A673 (cell line): ENCODE data around the gene BARX1. TPM values are rescaled to one million over a fixed set of nuclear protein-coding genes. Genes with fewer than 3 reads are reported as not detected.

Experiments
- BruUV-seq: library from RNA; stranded (reverse); fragments of 400-500 nt; replicated peaks from 2 replicates; lab custom pipeline; 2021; lab: Mats Ljungman, UMichigan
- CTCF ChIA-PET: fragments of 300-600 bp; sonication (Branson Sonifier 250); formaldehyde crosslinking; loops from one replicate; lab custom pipeline; 2022; ENCODE audit warnings: antibody characterized with exemption; lab: Charles Lee
- POLR2A ChIA-PET: fragments of 300-600 bp; sonication (Branson Sonifier 250); formaldehyde crosslinking; loops from one replicate; lab custom pipeline; 2022; ENCODE audit warnings: antibody characterized with exemption; ENCODE audit not compliant: low non-redundant PET; lab: Charles Lee
- DNase-seq: peaks from one replicate; pipeline ENCODE4 v3.0.0-alpha.2; 2015; ENCODE audit warnings: low spot score
- H3K27ac ChIP-seq: fragments of 200-600 bp; sonication (generic); 2 replicates; pipeline ENCODE4 v1.5.1; 2016; ENCODE audit warnings: mixed run types, low read depth, mild to moderate bottlenecking, mixed read lengths, antibody characterized with exemption, low read length; ENCODE audit not compliant: poor library complexity, severe bottlenecking
- H3K27me3 ChIP-seq: fragments of 200-600 bp; sonication (generic); replicated peaks from 2 replicates; pipeline ENCODE4 v1.6.1; 2017; ENCODE audit warnings: mixed run types, low read depth, mild to moderate bottlenecking, mixed read lengths, antibody characterized with exemption, low read length; ENCODE audit not compliant: insufficient read depth, poor library complexity
- H3K36me3 ChIP-seq: fragments of 200-600 bp; sonication (generic); 2 replicates; pipeline ENCODE4 v1.6.1; 2016; ENCODE audit warnings: mixed run types, mild to moderate bottlenecking, mixed read lengths, antibody characterized with exemption, low read length; ENCODE audit not compliant: insufficient read depth, poor library complexity, severe bottlenecking
- H3K4me1 ChIP-seq: fragments of 200-600 bp; sonication (generic); 2 replicates; pipeline ENCODE4 v1.6.1; 2017; ENCODE audit warnings: mixed run types, mild to moderate bottlenecking, mixed read lengths, antibody characterized with exemption, low read length; ENCODE audit not compliant: insufficient read depth, poor library complexity, severe bottlenecking
- H3K4me3 ChIP-seq: fragments of 200-600 bp; sonication (generic); 2 replicates; pipeline ENCODE4 v1.5.1; 2016; ENCODE audit warnings: low read depth, mixed run types, mild to moderate bottlenecking, mixed read lengths, low read length; ENCODE audit not compliant: poor library complexity, severe bottlenecking
- H3K9me3 ChIP-seq: fragments of 200-600 bp; sonication (generic); 2 replicates; pipeline ENCODE4 v1.6.1; 2016; ENCODE audit warnings: mixed run types, low read depth, mild to moderate bottlenecking, mixed read lengths, antibody characterized with exemption, low read length; ENCODE audit not compliant: poor library complexity, severe bottlenecking
- EZH2 ChIP-seq: fragments of 200-600 bp; sonication (generic); IDR thresholded peaks from 2 replicates; pipeline ENCODE4 v1.6.1; 2017; ENCODE audit warnings: borderline replicate concordance, low read depth, mild to moderate bottlenecking, mixed read lengths, antibody characterized with exemption, low read length; ENCODE audit not compliant: poor library complexity, severe bottlenecking
- intact Hi-C: fragments of 100-400 bp; cut with micrococcal nuclease; formaldehyde crosslinking; loops from one replicate; pipeline ENCODE4 v1.10.0; 2022; ENCODE audit not compliant: unreplicated experiment
- total RNA-seq: library from RNA; stranded (reverse); gene quantifications from 2 replicates; pipeline ENCODE4 v1.2.3, GENCODE V29; 2021
- TF ChIP-seq, protein P1 (sequence below): fragments of 300-800, 200-600 bp; sonication (generic); conservative IDR thresholded peaks from 2 replicates; pipeline ENCODE4 v1.5.1; 2017; ENCODE audit warnings: low read depth, mild to moderate bottlenecking, antibody characterized with exemption, low read length, moderate library complexity, mixed read lengths

BARX1 gene
- total RNA-seq, 1 experiment from 2014 or later: 9.8 TPM

DNA sequence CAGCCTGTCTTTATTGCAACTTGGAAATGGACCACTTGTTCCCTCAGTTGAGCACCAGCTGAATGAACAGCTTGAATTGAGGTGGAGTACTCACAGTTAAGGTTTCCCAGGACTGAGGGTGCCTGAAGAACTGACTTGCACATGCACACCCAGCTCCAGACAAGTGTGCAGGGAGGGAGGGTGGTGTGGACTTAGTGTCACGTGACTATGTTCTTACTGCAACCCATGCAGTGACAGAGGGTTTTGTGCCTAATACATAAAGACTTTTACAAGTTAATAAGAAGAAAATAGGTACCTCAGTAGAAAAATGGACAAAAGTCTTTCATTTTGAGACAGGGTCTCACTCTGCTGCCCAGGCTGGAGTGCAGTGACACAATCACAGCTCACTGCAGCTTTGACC, 18.0 kb downstream of the BARX1 start:
- no peak overlapping the region for H3K27ac ChIP-seq
- POLR2A ChIA-PET: no interaction called here
- CTCF ChIA-PET: no interaction called here
- no peaks in the 10 kb centered on the region for H3K9me3 ChIP-seq
- no peak overlapping the region for H3K4me3 ChIP-seq
- H3K4me1 ChIP-seq: no peaks in the 10 kb centered on the region
- intact Hi-C loops: no loop called here
- BruUV-seq: no TSS peak
- H3K27me3 ChIP-seq: peaks cover 2% of the 10 kb centered on the region
- TF ChIP-seq, protein P1, sequence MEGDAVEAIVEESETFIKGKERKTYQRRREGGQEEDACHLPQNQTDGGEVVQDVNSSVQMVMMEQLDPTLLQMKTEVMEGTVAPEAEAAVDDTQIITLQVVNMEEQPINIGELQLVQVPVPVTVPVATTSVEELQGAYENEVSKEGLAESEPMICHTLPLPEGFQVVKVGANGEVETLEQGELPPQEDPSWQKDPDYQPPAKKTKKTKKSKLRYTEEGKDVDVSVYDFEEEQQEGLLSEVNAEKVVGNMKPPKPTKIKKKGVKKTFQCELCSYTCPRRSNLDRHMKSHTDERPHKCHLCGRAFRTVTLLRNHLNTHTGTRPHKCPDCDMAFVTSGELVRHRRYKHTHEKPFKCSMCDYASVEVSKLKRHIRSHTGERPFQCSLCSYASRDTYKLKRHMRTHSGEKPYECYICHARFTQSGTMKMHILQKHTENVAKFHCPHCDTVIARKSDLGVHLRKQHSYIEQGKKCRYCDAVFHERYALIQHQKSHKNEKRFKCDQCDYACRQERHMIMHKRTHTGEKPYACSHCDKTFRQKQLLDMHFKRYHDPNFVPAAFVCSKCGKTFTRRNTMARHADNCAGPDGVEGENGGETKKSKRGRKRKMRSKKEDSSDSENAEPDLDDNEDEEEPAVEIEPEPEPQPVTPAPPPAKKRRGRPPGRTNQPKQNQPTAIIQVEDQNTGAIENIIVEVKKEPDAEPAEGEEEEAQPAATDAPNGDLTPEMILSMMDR: no peak
- no peak for TF ChIP-seq EZH2
- no peaks in the 10 kb centered on the region for H3K36me3 ChIP-seq
- DNase-seq: no peak

DNA sequence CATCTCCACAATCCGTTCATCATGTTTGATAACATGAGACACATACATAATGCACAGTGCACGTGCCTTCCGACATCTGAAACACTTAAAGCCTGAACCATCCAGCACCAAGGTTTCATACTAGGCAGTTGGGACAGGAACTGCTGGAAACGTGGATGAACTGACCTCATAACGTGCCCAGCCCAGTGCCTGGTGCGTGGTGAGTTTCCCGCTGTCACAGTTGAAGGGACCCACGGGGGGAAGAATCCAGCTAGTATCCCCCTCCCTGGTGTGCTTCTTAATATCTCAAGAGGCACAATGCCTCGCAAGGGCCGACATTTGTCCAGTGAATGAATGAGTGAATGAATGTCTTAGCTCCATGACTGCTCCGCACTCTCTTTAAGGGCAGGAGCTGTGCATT, 23.2 kb downstream of the BARX1 start:
- BruUV-seq: no TSS peak
- TF ChIP-seq, protein P1: no peak
- TF ChIP-seq EZH2: no peak
- no peaks in the 10 kb centered on the region for H3K4me1 ChIP-seq
- POLR2A ChIA-PET: no interaction called here
- CTCF ChIA-PET: no interaction called here
- H3K4me3 ChIP-seq: no peak overlapping the region
- H3K36me3 ChIP-seq: no peaks in the 10 kb centered on the region
- peaks cover 8% of the 10 kb centered on the region for H3K27me3 ChIP-seq
- H3K9me3 ChIP-seq: no peaks in the 10 kb centered on the region
- intact Hi-C loops: no loop called here
- no peak for DNase-seq
- H3K27ac ChIP-seq: no peak overlapping the region

DNA sequence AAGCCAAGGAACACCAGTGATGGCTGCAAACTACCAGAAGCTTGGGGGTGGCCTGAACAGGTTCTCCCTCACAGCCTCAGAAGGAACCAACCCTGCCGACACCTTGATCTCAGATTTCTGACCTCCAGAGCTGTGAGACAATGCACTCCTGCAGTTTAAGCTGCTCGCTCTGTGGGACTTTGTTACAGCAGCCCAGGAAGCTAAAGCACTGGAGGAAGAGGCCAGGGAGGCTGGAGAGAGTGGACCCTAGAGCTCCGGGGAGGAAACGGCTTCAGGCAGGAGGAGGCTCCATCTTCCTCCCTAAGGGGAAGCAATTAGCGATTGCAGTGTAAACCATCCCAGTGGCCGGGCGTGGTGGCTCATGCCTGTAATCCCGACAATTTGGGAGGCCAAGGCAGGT, 25.1 kb downstream of the BARX1 start:
- Histone ChIP-seq H3K4me3 (no peak overlapping the region), H3K9me3 (no peaks in the 10 kb centered on the region), H3K4me1 (no peaks in the 10 kb centered on the region), H3K27me3 (peaks cover 8% of the 10 kb centered on the region), H3K36me3 (no peaks in the 10 kb centered on the region), H3K27ac (no peak overlapping the region)
- TF ChIP-seq EZH2: no peak
- TF ChIP-seq, protein P1: no peak
- ChIA-PET CTCF (no interaction called here), POLR2A (no interaction called here)
- intact Hi-C loops: no loop called here
- BruUV-seq: no TSS peak
- no peak for DNase-seq
